Tongue (tissue), 3 donors: ENCODE data around the gene CGB2. TPM values are rescaled to one million over a fixed set of nuclear protein-coding genes. Genes with fewer than 3 reads are reported as not detected.
A peak's percentile ranks its signal among the peaks of the same experiment; 100 is the strongest.

Experiments used
- DNase-seq: peaks from one replicate; pipeline ENCODE4 v3.0.0-alpha.2; 2015
- small RNA-seq: library from RNA; depleted of rRNA; stranded (forward); fragments of <200 nt; gene quantifications from one replicate; pipeline ENCODE3, GENCODE V24; 2014; ENCODE audit warnings: low replicate concordance
- total RNA-seq: library from RNA; depleted of rRNA; stranded (reverse); fragments of >200 nt; gene quantifications from one replicate; pipeline ENCODE4 v1.2.3, GENCODE V29; 2014

CGB2 gene
- total RNA-seq, 1 donor from 2014 or later, result not detected

DNA sequence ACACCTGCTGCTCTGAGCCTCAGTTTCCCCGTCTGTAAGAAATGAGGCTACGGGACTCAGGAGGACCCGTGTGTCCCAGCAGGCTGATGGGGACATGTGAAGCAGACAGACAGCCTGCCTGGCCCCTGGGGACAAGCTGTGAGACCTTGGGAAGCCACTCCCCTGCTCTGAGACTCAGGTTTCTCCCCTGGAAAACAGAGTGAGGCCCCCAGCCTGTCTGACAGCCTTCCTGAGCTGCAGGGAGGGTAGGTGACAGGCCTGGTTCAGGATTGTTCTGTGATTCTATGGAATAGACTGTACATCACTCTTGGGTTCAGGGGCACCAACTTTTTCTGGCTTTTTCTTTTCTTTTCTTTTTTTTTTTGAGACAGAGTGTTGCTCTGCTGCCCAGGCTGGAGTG, 35.9 kb downstream of the CGB2 start:
- no peak for DNase-seq

DNA sequence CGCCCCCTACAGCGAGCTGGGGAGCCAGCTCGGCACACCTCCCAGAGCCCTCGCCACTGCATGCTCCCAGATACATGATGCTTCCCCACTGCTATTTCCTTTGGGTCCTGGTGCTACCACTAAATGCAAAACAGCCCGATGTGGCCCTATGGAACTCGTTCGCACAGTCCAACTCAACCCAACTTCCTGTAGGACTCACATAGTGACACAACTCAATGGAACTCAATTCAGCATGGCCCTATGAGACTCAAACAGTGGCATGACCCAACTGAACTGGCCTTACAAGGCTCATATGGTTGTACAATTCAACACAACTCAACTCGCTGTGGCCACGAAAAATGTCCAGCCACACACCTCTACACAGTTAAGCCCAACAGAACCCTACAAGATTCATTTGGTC, 37.3 kb downstream of the CGB2 start:
- DNase-seq, result no peak

- no peak for DNase-seq
These were observed 38.7 kb downstream of the CGB2 start for GRCh38 chr19:49070416-49070815.

GRCh38 chr19:49071860-49072547, 40.3 kb downstream of the CGB2 start:
- DNase-seq, result peak; percentile 34

DNA sequence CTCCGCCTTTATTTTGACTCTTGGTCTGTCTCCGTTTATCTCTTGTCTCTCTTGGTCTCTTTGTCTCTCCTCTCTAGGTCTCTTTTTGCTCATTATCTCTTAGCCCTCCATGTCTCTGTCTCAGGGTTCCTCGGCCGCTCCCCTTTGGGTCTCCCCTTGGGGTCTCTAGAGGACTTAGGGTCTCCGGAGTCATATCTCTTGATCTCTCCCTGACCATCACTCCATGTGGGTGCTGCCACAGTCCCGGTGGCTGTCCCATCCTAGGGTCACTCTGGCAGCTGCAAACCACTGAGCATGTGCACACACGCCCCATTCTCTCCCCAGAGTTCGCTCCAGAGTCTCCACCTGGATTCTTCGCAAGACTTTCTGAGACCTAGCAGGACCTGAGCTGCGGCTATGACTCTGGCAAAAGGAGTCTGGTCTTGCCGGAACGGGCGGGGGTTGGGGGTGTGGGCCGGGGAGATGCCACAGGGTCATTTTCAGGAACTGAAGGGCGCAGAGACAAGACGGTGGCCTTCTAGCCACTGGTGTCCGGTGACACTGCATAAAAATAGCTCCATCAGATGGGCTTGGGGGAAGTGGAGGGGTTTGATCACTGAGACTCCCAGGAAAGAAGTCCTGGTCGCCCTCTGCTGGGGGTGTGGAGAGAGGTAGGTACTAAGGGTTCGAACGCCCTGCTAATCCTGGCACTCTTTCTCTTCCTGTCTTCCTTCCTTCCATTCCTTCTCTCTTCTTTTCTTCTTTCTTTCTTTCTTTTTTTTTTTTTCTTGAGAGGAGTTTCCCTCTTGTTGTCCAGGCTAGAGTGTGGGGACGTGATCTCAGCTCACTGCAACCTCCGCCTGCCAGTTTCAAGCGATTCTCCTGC, 42.1 kb downstream of the CGB2 start:
- peak; percentile 73 for DNase-seq

- peak; percentile 55 for DNase-seq
These were observed 43.2 kb downstream of the CGB2 start for GRCh38 chr19:49074869-49075268.

GRCh38 chr19:49080392-49080791, 48.7 kb downstream of the CGB2 start:
- DNase-seq, result no peak

DNA sequence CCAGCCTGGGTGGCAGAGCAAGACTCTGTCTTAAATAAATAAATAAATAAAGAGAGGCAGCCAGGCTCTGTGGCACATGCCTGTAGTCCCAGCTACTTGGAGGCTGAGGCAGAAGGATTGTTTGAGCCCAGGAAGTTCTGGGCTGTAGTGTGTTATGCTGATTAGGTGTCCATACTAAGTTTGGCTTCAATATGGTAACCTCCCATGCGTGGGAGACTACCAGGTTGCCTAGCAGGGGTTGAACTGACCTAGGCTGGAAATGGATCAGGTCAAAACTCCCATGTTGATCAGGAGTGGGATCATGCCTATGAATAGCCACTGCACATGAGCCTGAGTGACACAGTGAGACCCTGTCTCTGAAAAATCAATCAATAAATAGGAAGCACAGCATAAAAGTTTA, 49.6 kb downstream of the CGB2 start:
- DNase-seq, result no peak

Small RNAs within 50 kb of the gene (small RNA-seq; reads per million reads assigned to genes)
- 0.05 reads per million for gene MIR6798
- gene RN7SL708P, result not detected

Other genes with a start within 250 kb of the CGB2 start
- 23.1 TPM for gene BCAT2, start 220.9 kb upstream of the CGB2 start, total RNA-seq
- 1.2 TPM for gene HSD17B14, start 195.4 kb upstream of the CGB2 start, total RNA-seq
- 18.1 TPM for gene PLEKHA4, start 163.3 kb upstream of the CGB2 start, total RNA-seq
- 64.0 TPM for gene PPP1R15A, start 159.5 kb upstream of the CGB2 start, total RNA-seq
- not detected for gene TULP2, start 133.1 kb upstream of the CGB2 start, total RNA-seq
- gene NUCB1, start 131.6 kb upstream of the CGB2 start, total RNA-seq, result 154 TPM
- gene DHDH, start 98.2 kb upstream of the CGB2 start, total RNA-seq, result not detected
- 22.1 TPM for gene BAX, start 77.0 kb upstream of the CGB2 start, total RNA-seq
- gene FTL, start 66.6 kb upstream of the CGB2 start, total RNA-seq, result 430 TPM
- gene GYS1, start 38.6 kb upstream of the CGB2 start, total RNA-seq, result 88.6 TPM
- 96.6 TPM for gene RUVBL2, start 38.0 kb upstream of the CGB2 start, total RNA-seq
- gene LHB, start 14.8 kb upstream of the CGB2 start, total RNA-seq, result not detected
- gene CGB3, start 7.6 kb upstream of the CGB2 start, total RNA-seq, result not detected
- gene CGB1, start 5.0 kb downstream of the CGB2 start, total RNA-seq, result not detected
- not detected for gene CGB5, start 12.0 kb downstream of the CGB2 start, total RNA-seq
- gene CGB8, start 17.2 kb downstream of the CGB2 start, total RNA-seq, result not detected
- gene CGB7, start 25.9 kb downstream of the CGB2 start, total RNA-seq, result 0.21 TPM
- gene NTF4, start 32.9 kb downstream of the CGB2 start, total RNA-seq, result 6.5 TPM
- gene KCNA7, start 40.8 kb downstream of the CGB2 start, total RNA-seq, result 15.7 TPM
- 150 TPM for gene SNRNP70, start 53.6 kb downstream of the CGB2 start, total RNA-seq
- gene LIN7B, start 82.5 kb downstream of the CGB2 start, total RNA-seq, result 6.1 TPM
- gene C19orf73, start 87.3 kb downstream of the CGB2 start, total RNA-seq, result 0.51 TPM
- gene PPFIA3, start 87.7 kb downstream of the CGB2 start, total RNA-seq, result 9.7 TPM
- gene HRC, start 123.5 kb downstream of the CGB2 start, total RNA-seq, result 154 TPM
- gene TRPM4, start 125.9 kb downstream of the CGB2 start, total RNA-seq, result 28.2 TPM